ENCODE results near the gene WDR48. TPM values are rescaled to one million over a fixed set of nuclear protein-coding genes. Genes with fewer than 3 reads are reported as not detected.

The WDR48 gene
- total and polyA plus RNA-seq, 9 of the 15 experiments (the other 6 are each of a cell fraction or from before 2014, with no cell fraction given): 26.6 to 70.6 (median 48.0) TPM

- TF ChIP-seq ELF4 (CRISPR knock-in tag; IDR thresholded peaks at IDR 0.05) (0 out of 2 replicates have a peak, but pooled peaks have one; percentile 38), HMG20B (CRISPR knock-in tag; IDR thresholded peaks at IDR 0.05) (no peak), CTBP1 (IDR thresholded peaks at IDR 0.05; ENCODE audit: borderline replicate concordance) (peak; percentile 30; the same call in 1 of the 2 replicates), TOE1 (IDR thresholded peaks at IDR 0.05; ENCODE audit: borderline replicate concordance) (peak; percentile 68), TOE1 (CRISPR knock-in tag; IDR thresholded peaks at IDR 0.05; ENCODE audit: borderline replicate concordance, low read depth) (no peak), HLTF (IDR thresholded peaks at IDR 0.05) (peak; percentile 75; the same call in 1 of the 2 replicates), MEIS2 (IDR thresholded peaks at IDR 0.05; ENCODE audit: partially characterized antibody) (no peak), JUND (IDR thresholded peaks at IDR 0.05; ENCODE audit: borderline replicate concordance, low read depth, low read length) (0 out of 2 replicates have a peak, but pooled peaks have one; percentile 45), JUND (tag; IDR thresholded peaks at IDR 0.05; ENCODE audit: borderline replicate concordance, low read depth, low read length) (no peak; the same call in 2 of the 3 replicates), BHLHE40 (IDR thresholded peaks at IDR 0.05; ENCODE audit: low read length) (peak; percentile 97), THRB (CRISPR knock-in tag; conservative IDR thresholded peaks at IDR 0.05) (peak; percentile 76; the same call in 1 of the 2 replicates), MAZ (CRISPR knock-in tag; conservative IDR thresholded peaks at IDR 0.05 in 1 of 2, IDR thresholded peaks at IDR 0.05 in 1 of 2) (0 out of 4 replicates have a peak, but pooled peaks of 1 of the 2 experiments have one; percentile 15), ZNF668 (CRISPR knock-in tag; IDR thresholded peaks at IDR 0.05) (no peak), DEAF1 (CRISPR knock-in tag; IDR thresholded peaks at IDR 0.05) (peak; percentile 87), MLLT1 (IDR thresholded peaks at IDR 0.05) (peak in 1 of 2 experiments; percentile 29; a peak in 1 of 4 replicates), FOSL1 (tag; conservative IDR thresholded peaks at IDR 0.05) (no peak), HCFC1 (IDR thresholded peaks at IDR 0.05; ENCODE audit: low read depth, low read length) (no peak), ZNF431 (CRISPR knock-in tag; IDR thresholded peaks at IDR 0.05) (no peak), RAD21 (CRISPR knock-in tag; conservative IDR thresholded peaks at IDR 0.05 in 1 of 2, IDR thresholded peaks at IDR 0.05 in 1 of 2) (peak; percentile 91 to 98), RNF2 (IDR thresholded peaks at IDR 0.05) (no peak), HDGF (IDR thresholded peaks at IDR 0.05) (peak; percentile 84), KLF16 (IDR thresholded peaks at IDR 0.05) (peak; percentile 45; the same call in 1 of the 2 replicates), U2AF1 (optimal IDR thresholded peaks at IDR 0.05; ENCODE audit: low read depth, low read length) (no peak), BRCA1 (IDR thresholded peaks at IDR 0.05) (no peak), BRCA1 (CRISPR knock-in tag; IDR thresholded peaks at IDR 0.05) (no peak)
Measured at GRCh38 chr3:39126532-39127071, 74.8 kb downstream of the WDR48 start (continued).
